ENCODE results near the gene CFAP61. TPM values are rescaled to one million over a fixed set of nuclear protein-coding genes. Genes with fewer than 3 reads are reported as not detected.

Gene CFAP61
- total RNA-seq, 1 donor from 2014 or later = not detected

- Histone ChIP-seq H3K4me1 (peaks cover 9% of the 10 kb centered on the region), H3K4me3 (no peak overlapping the region), H3K36me3 (no peaks in the 10 kb centered on the region), H3K27ac (no peak overlapping the region), H3K9me3 (no peaks in the 10 kb centered on the region), H3K27me3 (no peaks in the 10 kb centered on the region)
- ATAC-seq (peak; percentile 40), DNase-seq (no peak)
- TF ChIP-seq, protein P1, sequence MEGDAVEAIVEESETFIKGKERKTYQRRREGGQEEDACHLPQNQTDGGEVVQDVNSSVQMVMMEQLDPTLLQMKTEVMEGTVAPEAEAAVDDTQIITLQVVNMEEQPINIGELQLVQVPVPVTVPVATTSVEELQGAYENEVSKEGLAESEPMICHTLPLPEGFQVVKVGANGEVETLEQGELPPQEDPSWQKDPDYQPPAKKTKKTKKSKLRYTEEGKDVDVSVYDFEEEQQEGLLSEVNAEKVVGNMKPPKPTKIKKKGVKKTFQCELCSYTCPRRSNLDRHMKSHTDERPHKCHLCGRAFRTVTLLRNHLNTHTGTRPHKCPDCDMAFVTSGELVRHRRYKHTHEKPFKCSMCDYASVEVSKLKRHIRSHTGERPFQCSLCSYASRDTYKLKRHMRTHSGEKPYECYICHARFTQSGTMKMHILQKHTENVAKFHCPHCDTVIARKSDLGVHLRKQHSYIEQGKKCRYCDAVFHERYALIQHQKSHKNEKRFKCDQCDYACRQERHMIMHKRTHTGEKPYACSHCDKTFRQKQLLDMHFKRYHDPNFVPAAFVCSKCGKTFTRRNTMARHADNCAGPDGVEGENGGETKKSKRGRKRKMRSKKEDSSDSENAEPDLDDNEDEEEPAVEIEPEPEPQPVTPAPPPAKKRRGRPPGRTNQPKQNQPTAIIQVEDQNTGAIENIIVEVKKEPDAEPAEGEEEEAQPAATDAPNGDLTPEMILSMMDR (IDR thresholded peaks at IDR 0.05) = no peak
- intact Hi-C loops (cut with DNase I) = no loop called here
These were observed 264.9 kb downstream of the CFAP61 start for GRCh38 chr20:20317195-20317594.

- H3K27me3 ChIP-seq = no peaks in the 10 kb centered on the region
- no peak for ATAC-seq
- H3K27ac ChIP-seq = no peak overlapping the region
- H3K36me3 ChIP-seq = no peaks in the 10 kb centered on the region
- intact Hi-C loops (cut with DNase I) = no loop called here
- TF ChIP-seq, protein P1 (IDR thresholded peaks at IDR 0.05) = no peak
- H3K9me3 ChIP-seq = no peaks in the 10 kb centered on the region
- peaks cover 9% of the 10 kb centered on the region for H3K4me1 ChIP-seq
- no peak overlapping the region for H3K4me3 ChIP-seq
- no peak for DNase-seq
These were observed 265.5 kb downstream of the CFAP61 start for GRCh38 chr20:20317621-20318364.

- Histone ChIP-seq H3K27ac (no peak overlapping the region), H3K27me3 (no peaks in the 10 kb centered on the region), H3K4me3 (no peak overlapping the region), H3K9me3 (no peaks in the 10 kb centered on the region), H3K4me1 (peaks cover 9% of the 10 kb centered on the region), H3K36me3 (no peaks in the 10 kb centered on the region)
- ATAC-seq = peak; percentile 77
- intact Hi-C loops (cut with DNase I) = no loop called here
- DNase-seq = no peak
- TF ChIP-seq, protein P1 (IDR thresholded peaks at IDR 0.05) = no peak
These were observed 266.2 kb downstream of the CFAP61 start for GRCh38 chr20:20318365-20319161.

- no peaks in the 10 kb centered on the region for H3K36me3 ChIP-seq
- no peaks in the 10 kb centered on the region for H3K27me3 ChIP-seq
- intact Hi-C loops (cut with DNase I) = no loop called here
- no peak overlapping the region for H3K4me3 ChIP-seq
- H3K27ac ChIP-seq = no peak overlapping the region
- DNase-seq (no peak), ATAC-seq (no peak)
- TF ChIP-seq, protein P1 (IDR thresholded peaks at IDR 0.05) = no peak
- H3K4me1 ChIP-seq = peaks cover 9% of the 10 kb centered on the region
- H3K9me3 ChIP-seq = no peaks in the 10 kb centered on the region
These were observed 268.8 kb downstream of the CFAP61 start for GRCh38 chr20:20321134-20321533.

DNA sequence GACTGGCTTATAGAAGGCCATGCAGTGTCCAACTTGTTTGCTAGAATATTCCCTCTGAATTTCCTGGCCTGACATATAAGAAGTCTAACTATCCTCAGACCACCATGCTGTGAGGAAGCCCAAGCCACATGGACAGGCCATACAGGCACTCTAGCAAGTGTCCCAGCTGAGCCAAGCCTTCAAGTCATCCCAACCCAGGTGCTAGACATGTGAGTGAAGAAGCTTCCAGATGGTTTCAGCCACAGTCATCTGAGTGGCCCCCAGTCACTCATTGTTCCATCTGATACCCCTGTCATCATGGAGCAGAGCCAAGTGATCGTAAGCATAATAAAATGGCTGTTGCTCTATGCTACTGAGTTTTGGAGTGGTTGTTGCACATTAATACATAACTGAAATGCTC is 269.6 kb downstream of the CFAP61 start:
- TF ChIP-seq, protein P1 (IDR thresholded peaks at IDR 0.05) = no peak
- no peaks in the 10 kb centered on the region for H3K36me3 ChIP-seq
- no peak for ATAC-seq
- no peaks in the 10 kb centered on the region for H3K9me3 ChIP-seq
- no peak overlapping the region for H3K4me3 ChIP-seq
- no peak overlapping the region for H3K27ac ChIP-seq
- intact Hi-C loops (cut with DNase I) = no loop called here
- H3K27me3 ChIP-seq = no peaks in the 10 kb centered on the region
- DNase-seq = no peak
- peaks cover 8% of the 10 kb centered on the region for H3K4me1 ChIP-seq

Measured in upper lobe of right lung (tissue), 1 donor.